K562 (cell line): ENCODE measurements around the gene WIPF2. TPM values are rescaled to one million over a fixed set of nuclear protein-coding genes. Genes with fewer than 3 reads are reported as not detected.

ENCODE experiments used
- CBX8 ChIP-seq: fragments of 200-600 bp; sonication (generic); IDR thresholded peaks from 2 replicates; pipeline ENCODE4 v1.6.1; 2012; ENCODE audit warnings: borderline replicate concordance, mixed run types, low read depth, mild to moderate bottlenecking, moderate library complexity, mixed read lengths, low read length, control low read depth, inconsistent platforms; ENCODE audit not compliant: poor library complexity, severe bottlenecking; ENCODE audit errors: extremely low read depth
- polyA plus RNA-seq, 8 experiments: library from polyadenylated mRNA; depleted of rRNA in 4 of 8; stranded (reverse) in 5 of 8; unstranded in 3 of 8; fragments of >200 nt; fragmentation: Nextera tagmentation in 2 of 8; fragmentation: Illumina TruSeq in 1 of 8; extraction: Ambion mirVana in 2 of 8; extraction: Trizol in 1 of 8; gene quantifications; 2 replicates each; pipeline versions ENCODE4 v1.2.1 to v1.2.3, GENCODE V29; 2011 to 2014; ENCODE audit warnings: inconsistent platforms in 1 of 8, missing spikeins in 1 of 8
- total RNA-seq, 7 experiments: library from RNA; depleted of rRNA in 6 of 7; stranded (reverse); fragments of >200 nt in 6 of 7; fragmentation: Illumina TruSeq in 2 of 7; extraction: Trizol in 2 of 7; gene quantifications; 2 replicates each; pipeline versions ENCODE4 v1.2.1 to v1.2.3, GENCODE V29; 2011 to 2021; ENCODE audit warnings: low replicate concordance in 1 of 7
- TF ChIP-seq, protein P1 (sequence below), 2 experiments: fragments of 450-650 bp; formaldehyde crosslinking in 1 of 2; IDR thresholded peaks; 2 replicates each; pipeline versions ENCODE4 v1.4.0 to v1.6.1; 2014 to 2020; ENCODE audit warnings: mild to moderate bottlenecking in 2 of 2, borderline replicate concordance in 1 of 2, low read depth in 1 of 2
- TF ChIP-seq, protein P2 (sequence below): IDR thresholded peaks from 3 replicates; pipeline ENCODE4 v1.6.1; 2011; ENCODE audit warnings: borderline replicate concordance, mild to moderate bottlenecking, moderate library complexity; ENCODE audit not compliant: insufficient read length; ENCODE audit errors: extremely low read depth
- TF ChIP-seq, protein P3 (sequence below): fragments of 250-450 bp; sonication (Bioruptor Pico); IDR thresholded peaks from 2 replicates; pipeline ENCODE4 v1.4.0; 2020; ENCODE audit warnings: mild to moderate bottlenecking, moderate library complexity
- TF ChIP-seq, protein P4 (sequence below): fragments of 450-650 bp; IDR thresholded peaks from 2 replicates; pipeline ENCODE4 v1.6.1; 2017; ENCODE audit warnings: antibody characterized with exemption, mild to moderate bottlenecking

Gene WIPF2
- total and polyA plus RNA-seq, 9 of the 15 experiments (the other 6 are each of a cell fraction or from before 2014, with no cell fraction given): 3.6 to 15.0 (median 5.3) TPM

DNA sequence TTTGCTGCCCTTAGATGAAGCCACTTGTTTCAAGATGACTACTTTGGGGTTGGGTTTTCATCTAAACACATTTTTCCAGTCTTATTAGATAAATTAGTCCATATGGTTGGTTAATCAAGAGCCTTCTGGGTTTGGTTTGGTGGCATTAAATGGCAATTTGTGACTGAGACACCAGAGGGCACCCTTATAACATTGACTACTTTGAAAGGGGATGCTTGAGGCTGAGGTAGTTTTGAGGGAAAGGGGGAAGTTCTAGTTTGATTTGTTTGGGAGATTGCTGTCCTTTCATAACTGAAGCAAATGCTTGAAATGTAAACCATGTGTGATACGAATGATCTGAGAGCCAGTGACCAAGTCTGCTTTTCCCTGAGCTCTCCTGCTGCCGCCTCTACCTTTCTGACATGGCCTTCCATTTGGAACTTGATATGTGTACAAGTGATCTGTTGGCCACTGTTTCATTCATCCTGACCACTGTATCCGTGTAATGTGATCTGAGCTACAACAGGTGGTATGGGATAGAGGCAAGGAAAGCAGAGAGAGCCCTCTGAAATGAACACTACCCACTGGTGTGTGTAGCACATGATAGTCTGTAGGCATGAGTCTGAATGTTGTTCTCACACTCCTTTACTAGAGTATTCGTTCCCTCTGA is 84.0 kb downstream of the WIPF2 start (continued):
- TF ChIP-seq, protein P1, sequence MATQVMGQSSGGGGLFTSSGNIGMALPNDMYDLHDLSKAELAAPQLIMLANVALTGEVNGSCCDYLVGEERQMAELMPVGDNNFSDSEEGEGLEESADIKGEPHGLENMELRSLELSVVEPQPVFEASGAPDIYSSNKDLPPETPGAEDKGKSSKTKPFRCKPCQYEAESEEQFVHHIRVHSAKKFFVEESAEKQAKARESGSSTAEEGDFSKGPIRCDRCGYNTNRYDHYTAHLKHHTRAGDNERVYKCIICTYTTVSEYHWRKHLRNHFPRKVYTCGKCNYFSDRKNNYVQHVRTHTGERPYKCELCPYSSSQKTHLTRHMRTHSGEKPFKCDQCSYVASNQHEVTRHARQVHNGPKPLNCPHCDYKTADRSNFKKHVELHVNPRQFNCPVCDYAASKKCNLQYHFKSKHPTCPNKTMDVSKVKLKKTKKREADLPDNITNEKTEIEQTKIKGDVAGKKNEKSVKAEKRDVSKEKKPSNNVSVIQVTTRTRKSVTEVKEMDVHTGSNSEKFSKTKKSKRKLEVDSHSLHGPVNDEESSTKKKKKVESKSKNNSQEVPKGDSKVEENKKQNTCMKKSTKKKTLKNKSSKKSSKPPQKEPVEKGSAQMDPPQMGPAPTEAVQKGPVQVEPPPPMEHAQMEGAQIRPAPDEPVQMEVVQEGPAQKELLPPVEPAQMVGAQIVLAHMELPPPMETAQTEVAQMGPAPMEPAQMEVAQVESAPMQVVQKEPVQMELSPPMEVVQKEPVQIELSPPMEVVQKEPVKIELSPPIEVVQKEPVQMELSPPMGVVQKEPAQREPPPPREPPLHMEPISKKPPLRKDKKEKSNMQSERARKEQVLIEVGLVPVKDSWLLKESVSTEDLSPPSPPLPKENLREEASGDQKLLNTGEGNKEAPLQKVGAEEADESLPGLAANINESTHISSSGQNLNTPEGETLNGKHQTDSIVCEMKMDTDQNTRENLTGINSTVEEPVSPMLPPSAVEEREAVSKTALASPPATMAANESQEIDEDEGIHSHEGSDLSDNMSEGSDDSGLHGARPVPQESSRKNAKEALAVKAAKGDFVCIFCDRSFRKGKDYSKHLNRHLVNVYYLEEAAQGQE (IDR thresholded peaks at IDR 0.05; ENCODE audit: borderline replicate concordance): peak; percentile 91
- TF ChIP-seq, protein P1 (CRISPR knock-in tag; IDR thresholded peaks at IDR 0.05; ENCODE audit: low read depth): no peak
- TF ChIP-seq, protein P2, sequence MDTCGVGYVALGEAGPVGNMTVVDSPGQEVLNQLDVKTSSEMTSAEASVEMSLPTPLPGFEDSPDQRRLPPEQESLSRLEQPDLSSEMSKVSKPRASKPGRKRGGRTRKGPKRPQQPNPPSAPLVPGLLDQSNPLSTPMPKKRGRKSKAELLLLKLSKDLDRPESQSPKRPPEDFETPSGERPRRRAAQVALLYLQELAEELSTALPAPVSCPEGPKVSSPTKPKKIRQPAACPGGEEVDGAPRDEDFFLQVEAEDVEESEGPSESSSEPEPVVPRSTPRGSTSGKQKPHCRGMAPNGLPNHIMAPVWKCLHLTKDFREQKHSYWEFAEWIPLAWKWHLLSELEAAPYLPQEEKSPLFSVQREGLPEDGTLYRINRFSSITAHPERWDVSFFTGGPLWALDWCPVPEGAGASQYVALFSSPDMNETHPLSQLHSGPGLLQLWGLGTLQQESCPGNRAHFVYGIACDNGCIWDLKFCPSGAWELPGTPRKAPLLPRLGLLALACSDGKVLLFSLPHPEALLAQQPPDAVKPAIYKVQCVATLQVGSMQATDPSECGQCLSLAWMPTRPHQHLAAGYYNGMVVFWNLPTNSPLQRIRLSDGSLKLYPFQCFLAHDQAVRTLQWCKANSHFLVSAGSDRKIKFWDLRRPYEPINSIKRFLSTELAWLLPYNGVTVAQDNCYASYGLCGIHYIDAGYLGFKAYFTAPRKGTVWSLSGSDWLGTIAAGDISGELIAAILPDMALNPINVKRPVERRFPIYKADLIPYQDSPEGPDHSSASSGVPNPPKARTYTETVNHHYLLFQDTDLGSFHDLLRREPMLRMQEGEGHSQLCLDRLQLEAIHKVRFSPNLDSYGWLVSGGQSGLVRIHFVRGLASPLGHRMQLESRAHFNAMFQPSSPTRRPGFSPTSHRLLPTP: no peak
- TF ChIP-seq, protein P3, sequence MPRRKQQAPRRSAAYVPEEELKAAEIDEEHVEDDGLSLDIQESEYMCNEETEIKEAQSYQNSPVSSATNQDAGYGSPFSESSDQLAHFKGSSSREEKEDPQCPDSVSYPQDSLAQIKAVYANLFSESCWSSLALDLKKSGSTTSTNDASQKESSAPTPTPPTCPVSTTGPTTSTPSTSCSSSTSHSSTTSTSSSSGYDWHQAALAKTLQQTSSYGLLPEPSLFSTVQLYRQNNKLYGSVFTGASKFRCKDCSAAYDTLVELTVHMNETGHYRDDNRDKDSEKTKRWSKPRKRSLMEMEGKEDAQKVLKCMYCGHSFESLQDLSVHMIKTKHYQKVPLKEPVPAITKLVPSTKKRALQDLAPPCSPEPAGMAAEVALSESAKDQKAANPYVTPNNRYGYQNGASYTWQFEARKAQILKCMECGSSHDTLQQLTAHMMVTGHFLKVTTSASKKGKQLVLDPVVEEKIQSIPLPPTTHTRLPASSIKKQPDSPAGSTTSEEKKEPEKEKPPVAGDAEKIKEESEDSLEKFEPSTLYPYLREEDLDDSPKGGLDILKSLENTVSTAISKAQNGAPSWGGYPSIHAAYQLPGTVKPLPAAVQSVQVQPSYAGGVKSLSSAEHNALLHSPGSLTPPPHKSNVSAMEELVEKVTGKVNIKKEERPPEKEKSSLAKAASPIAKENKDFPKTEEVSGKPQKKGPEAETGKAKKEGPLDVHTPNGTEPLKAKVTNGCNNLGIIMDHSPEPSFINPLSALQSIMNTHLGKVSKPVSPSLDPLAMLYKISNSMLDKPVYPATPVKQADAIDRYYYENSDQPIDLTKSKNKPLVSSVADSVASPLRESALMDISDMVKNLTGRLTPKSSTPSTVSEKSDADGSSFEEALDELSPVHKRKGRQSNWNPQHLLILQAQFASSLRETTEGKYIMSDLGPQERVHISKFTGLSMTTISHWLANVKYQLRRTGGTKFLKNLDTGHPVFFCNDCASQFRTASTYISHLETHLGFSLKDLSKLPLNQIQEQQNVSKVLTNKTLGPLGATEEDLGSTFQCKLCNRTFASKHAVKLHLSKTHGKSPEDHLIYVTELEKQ: no peak
- TF ChIP-seq CBX8: no peak
- TF ChIP-seq, protein P4, sequence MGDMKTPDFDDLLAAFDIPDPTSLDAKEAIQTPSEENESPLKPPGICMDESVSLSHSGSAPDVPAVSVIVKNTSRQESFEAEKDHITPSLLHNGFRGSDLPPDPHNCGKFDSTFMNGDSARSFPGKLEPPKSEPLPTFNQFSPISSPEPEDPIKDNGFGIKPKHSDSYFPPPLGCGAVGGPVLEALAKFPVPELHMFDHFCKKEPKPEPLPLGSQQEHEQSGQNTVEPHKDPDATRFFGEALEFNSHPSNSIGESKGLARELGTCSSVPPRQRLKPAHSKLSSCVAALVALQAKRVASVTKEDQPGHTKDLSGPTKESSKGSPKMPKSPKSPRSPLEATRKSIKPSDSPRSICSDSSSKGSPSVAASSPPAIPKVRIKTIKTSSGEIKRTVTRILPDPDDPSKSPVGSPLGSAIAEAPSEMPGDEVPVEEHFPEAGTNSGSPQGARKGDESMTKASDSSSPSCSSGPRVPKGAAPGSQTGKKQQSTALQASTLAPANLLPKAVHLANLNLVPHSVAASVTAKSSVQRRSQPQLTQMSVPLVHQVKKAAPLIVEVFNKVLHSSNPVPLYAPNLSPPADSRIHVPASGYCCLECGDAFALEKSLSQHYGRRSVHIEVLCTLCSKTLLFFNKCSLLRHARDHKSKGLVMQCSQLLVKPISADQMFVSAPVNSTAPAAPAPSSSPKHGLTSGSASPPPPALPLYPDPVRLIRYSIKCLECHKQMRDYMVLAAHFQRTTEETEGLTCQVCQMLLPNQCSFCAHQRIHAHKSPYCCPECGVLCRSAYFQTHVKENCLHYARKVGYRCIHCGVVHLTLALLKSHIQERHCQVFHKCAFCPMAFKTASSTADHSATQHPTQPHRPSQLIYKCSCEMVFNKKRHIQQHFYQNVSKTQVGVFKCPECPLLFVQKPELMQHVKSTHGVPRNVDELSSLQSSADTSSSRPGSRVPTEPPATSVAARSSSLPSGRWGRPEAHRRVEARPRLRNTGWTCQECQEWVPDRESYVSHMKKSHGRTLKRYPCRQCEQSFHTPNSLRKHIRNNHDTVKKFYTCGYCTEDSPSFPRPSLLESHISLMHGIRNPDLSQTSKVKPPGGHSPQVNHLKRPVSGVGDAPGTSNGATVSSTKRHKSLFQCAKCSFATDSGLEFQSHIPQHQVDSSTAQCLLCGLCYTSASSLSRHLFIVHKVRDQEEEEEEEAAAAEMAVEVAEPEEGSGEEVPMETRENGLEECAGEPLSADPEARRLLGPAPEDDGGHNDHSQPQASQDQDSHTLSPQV: 0 out of 2 replicates have a peak, but pooled peaks have one; percentile 24
